HCT116 (cell line): ENCODE data around the gene SERPINI2. TPM values are rescaled to one million over a fixed set of nuclear protein-coding genes. Genes with fewer than 3 reads are reported as not detected.

Experiments
- ATAC-seq: fragments of 200-7000 bp; cut with Tn5 transposase; 2 replicates; pipeline ENCODE4 v1.9.1; 2020; ENCODE audit warnings: mild to moderate bottlenecking, moderate library complexity
- BruUV-seq: library from RNA; stranded (reverse); fragments of 400-500 nt; replicated peaks from 2 replicates; lab custom pipeline; 2021; lab: Mats Ljungman, UMichigan
- CTCF ChIA-PET: fragments of 300-600 bp; sonication (Branson Sonifier 250); formaldehyde crosslinking; loops from one replicate; lab custom pipeline; 2021; ENCODE audit warnings: antibody characterized with exemption; lab: Charles Lee
- POLR2A ChIA-PET: fragments of 300-600, 350-600 bp; sonication (Branson Sonifier 250); formaldehyde crosslinking; loops from one replicate; lab custom pipeline; 2021; ENCODE audit warnings: antibody characterized with exemption; lab: Charles Lee
- RAD21 ChIA-PET, 2 experiments: fragments of 300-600 bp; sonication (Branson Sonifier 250); formaldehyde crosslinking; loops; one replicate each; lab custom pipeline; 2023; ENCODE audit warnings: low total read pairs in 2 of 2; ENCODE audit not compliant: uncharacterized antibody in 2 of 2, unreplicated experiment in 2 of 2, low non-redundant PET in 1 of 2; lab: Charles Lee
- DNase-seq: peaks from one replicate; pipeline ENCODE4 v3.0.0-alpha.2; 2010; ENCODE audit warnings: low read depth, low spot score
- H2AFZ ChIP-seq: fragments of 200-600 bp; shearing (Covaris generic), sonication (generic); 2 replicates; pipeline ENCODE4 v1.6.1; 2017; ENCODE audit warnings: low read depth, mixed run types, mixed read lengths, antibody characterized with exemption, low read length; ENCODE audit not compliant: poor library complexity, severe bottlenecking
- H3K27ac ChIP-seq: 2 replicates; pipeline ENCODE4 v1.5.1; 2012; ENCODE audit warnings: low read depth, low read length
- H3K27me3 ChIP-seq: fragments of 200-600 bp; sonication (generic); 2 replicates; pipeline ENCODE4 v1.6.1; 2016; ENCODE audit warnings: mixed run types, low read length, mixed read lengths; ENCODE audit not compliant: insufficient read depth
- H3K36me3 ChIP-seq, 2 experiments: fragments of 200-500 bp in 1 of 2; fragments of 200-600 bp in 1 of 2; sonication (Bioruptor generic) in 1 of 2; sonication (generic) in 1 of 2; 2 replicates each; pipeline versions ENCODE4 v1.5.1 to v1.6.1; 2014 to 2016; ENCODE audit warnings: low read length in 2 of 2, inconsistent platforms in 1 of 2, mixed read lengths in 1 of 2, mixed run types in 1 of 2; ENCODE audit not compliant: insufficient read depth in 2 of 2, control insufficient read depth in 1 of 2
- H3K4me1 ChIP-seq, 2 experiments: fragments of 200-600 bp in 1 of 2; sonication (generic) in 1 of 2; 2 replicates each; pipeline versions ENCODE4 v1.5.1 to v1.6.1; 2012 to 2017; ENCODE audit warnings: low read length in 2 of 2, inconsistent platforms in 1 of 2, mild to moderate bottlenecking in 1 of 2, mixed read lengths in 1 of 2, mixed run types in 1 of 2, moderate library complexity in 1 of 2; ENCODE audit not compliant: insufficient read depth in 2 of 2, control insufficient read depth in 1 of 2
- H3K4me2 ChIP-seq: fragments of 200-600 bp; sonication (generic); 2 replicates; pipeline ENCODE4 v1.6.1; 2017; ENCODE audit warnings: mixed run types, low read length, mixed read lengths
- H3K4me3 ChIP-seq, 2 experiments: fragments of 200-600 bp in 1 of 2; sonication (generic) in 1 of 2; replicated peaks in 1 of 2; 2 replicates each; pipeline ENCODE4 v1.5.1; 2011 to 2016; ENCODE audit warnings: low read length in 2 of 2, control low read depth in 1 of 2, low read depth in 1 of 2, mild to moderate bottlenecking in 1 of 2, mixed read lengths in 1 of 2, mixed run types in 1 of 2
- H3K79me2 ChIP-seq: fragments of 200-600 bp; sonication (generic); 2 replicates; pipeline ENCODE4 v1.6.1; 2017; ENCODE audit warnings: mild to moderate bottlenecking, mixed run types, low read length, moderate library complexity, mixed read lengths; ENCODE audit not compliant: insufficient read depth
- H3K9ac ChIP-seq: fragments of 200-600 bp; sonication (generic); 2 replicates; pipeline ENCODE4 v1.6.1; 2016; ENCODE audit warnings: low read length, mixed read lengths
- H3K9me2 ChIP-seq: fragments of 200-600 bp; sonication (generic), shearing (Covaris generic); 2 replicates; pipeline ENCODE4 v1.6.1; 2017; ENCODE audit warnings: mixed run types, mild to moderate bottlenecking, moderate library complexity; ENCODE audit not compliant: insufficient read depth
- H3K9me3 ChIP-seq, 2 experiments: fragments of 200-500 bp in 1 of 2; fragments of 200-600 bp in 1 of 2; sonication (Bioruptor generic) in 1 of 2; sonication (generic) in 1 of 2; 2 replicates each; pipeline ENCODE4 v1.6.1; 2014 to 2017; ENCODE audit warnings: low read length in 2 of 2, mixed read lengths in 2 of 2, inconsistent platforms in 1 of 2, low read depth in 1 of 2, mild to moderate bottlenecking in 1 of 2, mixed run types in 1 of 2, moderate library complexity in 1 of 2; ENCODE audit not compliant: control insufficient read depth in 1 of 2, insufficient read depth in 1 of 2
- H4K20me1 ChIP-seq: fragments of 200-600 bp; sonication (generic), shearing (Covaris generic); 2 replicates; pipeline ENCODE4 v1.6.1; 2017; ENCODE audit warnings: mixed run types, mild to moderate bottlenecking, moderate library complexity; ENCODE audit not compliant: insufficient read depth
- EGR1 ChIP-seq: IDR thresholded peaks from 2 replicates; pipeline ENCODE4 v1.6.1; 2012; ENCODE audit warnings: low read depth
- POLR2AphosphoS5 ChIP-seq: IDR thresholded peaks from 2 replicates; pipeline ENCODE4 v1.6.1; 2011; ENCODE audit warnings: mild to moderate bottlenecking, low read depth, low read length, moderate library complexity
- SRF ChIP-seq: IDR thresholded peaks from 2 replicates; pipeline ENCODE4 v1.6.1; 2012; ENCODE audit warnings: low read depth
- YY1 ChIP-seq: IDR thresholded peaks from 2 replicates; pipeline ENCODE4 v1.6.1; 2011; ENCODE audit warnings: low read length, low read depth, moderate library complexity, mild to moderate bottlenecking; ENCODE audit not compliant: insufficient replicate concordance; ENCODE audit errors: extremely low read depth
- ZNF274 ChIP-seq: fragments of 200-500 bp; sonication (Bioruptor generic); IDR thresholded peaks from 2 replicates; pipeline ENCODE4 v1.6.1; 2014; ENCODE audit warnings: mild to moderate bottlenecking, low read depth, low read length, inconsistent platforms
- intact Hi-C: fragments of 100-400 bp; cut with micrococcal nuclease; formaldehyde crosslinking; loops from 2 replicates; pipeline ENCODE4 v1.10.0; 2022
- total RNA-seq: library from RNA; stranded (reverse); gene quantifications from one replicate; pipeline ENCODE4 v1.2.1, GENCODE V29; 2021; ENCODE audit not compliant: unreplicated experiment
- TF ChIP-seq, protein P1 (sequence below), 3 experiments: fragments of 200-600 bp in 1 of 3; sonication (generic) in 1 of 3; IDR thresholded peaks in 2 of 3; conservative IDR thresholded peaks in 1 of 3; 2 replicates each; pipeline ENCODE4 v1.5.1; 2012 to 2017; ENCODE audit warnings: low read depth in 2 of 3, low read length in 2 of 3, antibody characterized with exemption in 1 of 3, borderline replicate concordance in 1 of 3, control low read depth in 1 of 3, mild to moderate bottlenecking in 1 of 3, mixed read lengths in 1 of 3, mixed run types in 1 of 3, moderate library complexity in 1 of 3; ENCODE audit not compliant: insufficient read depth in 1 of 3

SERPINI2 gene
- total RNA-seq, 1 experiment from 2014 or later: 0.27 TPM

DNA sequence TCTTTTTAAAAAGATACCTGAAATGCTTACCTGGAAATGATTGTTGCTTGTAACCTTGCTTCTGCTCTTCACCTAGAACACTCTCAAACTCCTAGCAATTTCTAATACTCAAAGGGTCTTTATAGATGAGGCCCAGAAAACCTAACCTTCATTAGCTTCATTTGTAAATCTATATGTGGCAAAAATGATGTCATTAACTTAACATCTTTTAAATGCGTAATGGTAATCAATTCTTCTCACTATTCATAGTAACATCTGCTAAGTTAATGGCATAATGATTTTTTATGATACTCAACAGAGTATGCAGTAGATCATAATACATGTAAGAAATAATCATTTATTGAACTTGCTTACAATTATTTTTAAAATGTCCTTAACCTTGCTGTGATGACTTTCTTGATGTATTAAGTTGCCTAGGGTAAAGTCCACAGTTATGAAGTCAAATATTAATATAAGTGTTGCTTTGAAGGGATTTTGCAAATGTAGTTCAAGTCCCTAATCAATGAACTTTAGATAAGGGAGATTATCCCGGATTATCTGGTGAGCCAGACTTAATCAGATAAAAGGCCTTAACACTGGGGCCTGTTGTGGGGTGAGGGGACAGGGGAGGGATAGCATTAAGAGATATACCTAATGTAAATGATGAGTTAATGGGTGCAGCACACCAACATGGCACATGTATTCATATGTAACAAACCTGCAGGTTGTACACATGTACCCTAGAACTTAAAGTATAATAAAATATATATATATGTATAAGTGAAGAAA, 10.1 kb upstream of the SERPINI2 start:
- Histone ChIP-seq H3K9me3 (no peaks in the 10 kb centered on the region), H3K4me2 (no peak overlapping the region), H3K4me3 (no peak overlapping the region), H3K79me2 (no peaks in the 10 kb centered on the region), H3K4me1 (no peaks in the 10 kb centered on the region), H3K27me3 (no peaks in the 10 kb centered on the region), H3K36me3 (no peaks in the 10 kb centered on the region), H4K20me1 (no peaks in the 10 kb centered on the region), H2AFZ (no peak overlapping the region), H3K9ac (no peak overlapping the region), H3K27ac (no peak overlapping the region), H3K9me2 (no peaks in the 10 kb centered on the region)
- ChIA-PET RAD21 (no interaction called here), CTCF (interaction anchor here (1.1 kb wide), 1 partner anchor 9 kb away, joined by 3 read pairs; no protein-coding TSS in a partner anchor), POLR2A (no interaction called here)
- DNase-seq (no peak), ATAC-seq (no peak)
- TF ChIP-seq, protein P1, sequence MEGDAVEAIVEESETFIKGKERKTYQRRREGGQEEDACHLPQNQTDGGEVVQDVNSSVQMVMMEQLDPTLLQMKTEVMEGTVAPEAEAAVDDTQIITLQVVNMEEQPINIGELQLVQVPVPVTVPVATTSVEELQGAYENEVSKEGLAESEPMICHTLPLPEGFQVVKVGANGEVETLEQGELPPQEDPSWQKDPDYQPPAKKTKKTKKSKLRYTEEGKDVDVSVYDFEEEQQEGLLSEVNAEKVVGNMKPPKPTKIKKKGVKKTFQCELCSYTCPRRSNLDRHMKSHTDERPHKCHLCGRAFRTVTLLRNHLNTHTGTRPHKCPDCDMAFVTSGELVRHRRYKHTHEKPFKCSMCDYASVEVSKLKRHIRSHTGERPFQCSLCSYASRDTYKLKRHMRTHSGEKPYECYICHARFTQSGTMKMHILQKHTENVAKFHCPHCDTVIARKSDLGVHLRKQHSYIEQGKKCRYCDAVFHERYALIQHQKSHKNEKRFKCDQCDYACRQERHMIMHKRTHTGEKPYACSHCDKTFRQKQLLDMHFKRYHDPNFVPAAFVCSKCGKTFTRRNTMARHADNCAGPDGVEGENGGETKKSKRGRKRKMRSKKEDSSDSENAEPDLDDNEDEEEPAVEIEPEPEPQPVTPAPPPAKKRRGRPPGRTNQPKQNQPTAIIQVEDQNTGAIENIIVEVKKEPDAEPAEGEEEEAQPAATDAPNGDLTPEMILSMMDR (IDR thresholded peaks at IDR 0.05 in 2 of 3, conservative IDR thresholded peaks at IDR 0.05 in 1 of 3; ENCODE audit: borderline replicate concordance in 1 of 3, insufficient read depth in 1 of 3, low read depth in 2 of 3, low read length in 2 of 3): no peak
- TF ChIP-seq EGR1 (no peak), POLR2AphosphoS5 (no peak), SRF (no peak)
- BruUV-seq: no TSS peak
- intact Hi-C loops: no loop called here

DNA sequence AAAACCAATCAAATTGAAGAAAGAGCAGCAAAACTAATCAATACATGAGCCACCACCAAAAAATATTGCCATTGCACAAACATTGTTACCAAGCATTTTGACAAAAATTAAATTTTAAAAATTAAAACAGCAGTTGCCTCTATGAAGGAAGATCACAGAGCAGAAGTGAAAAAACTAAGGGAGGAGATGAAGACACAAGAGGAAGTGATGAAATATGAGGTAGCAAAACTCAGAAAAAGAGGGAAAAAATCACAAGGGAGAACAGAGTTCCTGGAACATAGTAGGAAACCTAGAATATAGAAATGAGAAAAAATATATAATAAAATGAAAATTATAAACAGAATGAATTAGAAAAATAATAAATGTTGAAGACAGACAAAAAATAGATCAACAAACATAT, 7.3 kb upstream of the SERPINI2 start:
- no peaks in the 10 kb centered on the region for H3K36me3 ChIP-seq
- ChIA-PET POLR2A (no interaction called here), CTCF (no interaction called here), RAD21 (no interaction called here)
- H3K4me1 ChIP-seq: no peaks in the 10 kb centered on the region
- no peaks in the 10 kb centered on the region for H3K79me2 ChIP-seq
- no peak overlapping the region for H3K4me3 ChIP-seq
- TF ChIP-seq ZNF274: no peak
- no peak for TF ChIP-seq YY1
- H4K20me1 ChIP-seq: no peaks in the 10 kb centered on the region
- no peaks in the 10 kb centered on the region for H3K9me2 ChIP-seq
- no peak overlapping the region for H3K9ac ChIP-seq
- H3K9me3 ChIP-seq: no peaks in the 10 kb centered on the region
- H3K27ac ChIP-seq: no peak overlapping the region
- no peaks in the 10 kb centered on the region for H3K27me3 ChIP-seq
- no peak overlapping the region for H2AFZ ChIP-seq
- ATAC-seq: no peak
- intact Hi-C loops: no loop called here
- no peak overlapping the region for H3K4me2 ChIP-seq
- DNase-seq: no peak
- no TSS peak for BruUV-seq
